ENCODE data around the gene ZNF577. TPM values are rescaled to one million over a fixed set of nuclear protein-coding genes. Genes with fewer than 3 reads are reported as not detected.
A peak's percentile ranks its signal among the peaks of the same experiment; 100 is the strongest.

Gene ZNF577
- total and polyA plus RNA-seq, 4 experiments from 2014 or later: 2.2 to 21.0 (median 11.5) TPM

DNA sequence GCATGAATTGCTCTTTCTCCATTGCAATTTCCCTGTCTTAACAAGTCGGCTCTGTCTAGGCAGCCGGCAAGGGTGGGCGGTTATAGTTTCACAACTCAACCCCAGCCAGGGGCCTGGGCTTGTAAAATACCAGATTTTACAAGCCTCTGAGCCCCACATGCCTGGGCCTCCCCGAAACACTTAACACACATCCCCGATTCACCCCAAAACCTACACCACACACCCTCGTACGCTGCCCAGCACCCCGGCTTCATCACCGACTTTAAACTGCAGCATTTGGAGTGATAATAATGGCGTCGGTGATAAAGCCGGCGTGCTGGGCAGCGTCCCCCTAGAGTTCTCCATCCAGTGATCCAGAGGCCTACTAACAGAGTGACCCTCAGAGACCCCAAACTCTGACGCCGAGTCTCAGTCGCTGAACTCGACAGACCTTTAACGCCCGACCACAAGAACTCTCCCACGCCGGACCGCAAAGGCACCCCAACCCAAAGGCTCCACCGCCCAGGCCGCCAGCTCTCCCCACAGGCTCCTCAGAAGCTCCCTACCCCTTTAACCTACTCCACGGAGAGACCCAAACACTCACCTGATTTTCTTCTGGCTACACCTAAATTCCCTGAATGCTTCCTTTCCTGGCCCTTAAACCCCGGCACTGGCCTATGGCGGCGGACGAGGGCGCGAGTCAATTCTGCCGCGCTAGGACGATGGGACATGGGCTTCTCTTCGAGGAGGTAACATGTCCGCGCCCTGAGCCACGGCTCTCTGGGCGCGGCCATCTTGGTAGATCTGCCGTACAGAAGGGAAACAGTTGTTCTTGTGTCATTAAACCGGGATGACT is 16.8 kb upstream of the ZNF577 start, which contains the start of gene ZNF649:
Gene ZNF649 (minus strand): TSS at position 687 of the 835 bp plus-strand sequence. CDS start 4,910 bp downstream, outside the sequence.
- H3K9me3 Mint-ChIP-seq: peaks cover 7 to 92% (median 79%) of the 10 kb centered on the region in 8 donors
- Histone ChIP-seq H3K27ac (ENCODE audit: low read depth, low read length) (peak within 1 kb of the TSS; percentile 77), H3K27me3 (ENCODE audit: insufficient read depth, low read length) (no peaks in the 10 kb centered on the region), H3K9me3 (ENCODE audit: control insufficient read depth in 1 of 2, low read length in 2 of 2) (peaks cover 3 to 26% of the 10 kb centered on the region in 2 donors), H3K4me3 (ENCODE audit: low read length in 2 of 2) (peak within 1 kb of the TSS; percentile 83 to 92), H3K4me1 (ENCODE audit: insufficient read depth, low read length) (peaks cover 9% of the 10 kb centered on the region), H3K36me3 (ENCODE audit: insufficient read depth, low read length) (peaks cover 8% of the 10 kb centered on the region)
- H3K27me3 Mint-ChIP-seq: peaks cover 9 to 16% of the 10 kb centered on the region in 2 donors
- intact Hi-C loops (cut with micrococcal nuclease): loop anchor here (1.0 to 10.0 kb wide), 5 partner anchors 23 to 1430 kb away; partner anchors contain the start of genes ZNF350, ZNF613, ZNF614 and ZNF615
- peaks cover 13 to 35% (median 21%) of the 10 kb centered on the region in 4 donors for H3K4me1 Mint-ChIP-seq
- H3K4me3 Mint-ChIP-seq: peak within 1 kb of the TSS; percentile 97 to 100 (median 99)
- peaks cover 61 to 63% of the 10 kb centered on the region in 2 donors for H3K36me3 Mint-ChIP-seq
- ChIA-PET POLR2A (ENCODE audit: partially characterized antibody) (interaction anchor here (1.0 to 1.4 kb wide), 2 partner anchors 22 to 144 kb away, joined by 4 read pairs; partner anchors contain the start of gene ZNF432), CTCF (ENCODE audit: partially characterized antibody) (no interaction called here)
- DNase-seq: peak; percentile 72 to 85 (median 79)
- H3K27ac Mint-ChIP-seq: peak within 1 kb of the TSS; percentile 84 to 99 (median 96)

DNA sequence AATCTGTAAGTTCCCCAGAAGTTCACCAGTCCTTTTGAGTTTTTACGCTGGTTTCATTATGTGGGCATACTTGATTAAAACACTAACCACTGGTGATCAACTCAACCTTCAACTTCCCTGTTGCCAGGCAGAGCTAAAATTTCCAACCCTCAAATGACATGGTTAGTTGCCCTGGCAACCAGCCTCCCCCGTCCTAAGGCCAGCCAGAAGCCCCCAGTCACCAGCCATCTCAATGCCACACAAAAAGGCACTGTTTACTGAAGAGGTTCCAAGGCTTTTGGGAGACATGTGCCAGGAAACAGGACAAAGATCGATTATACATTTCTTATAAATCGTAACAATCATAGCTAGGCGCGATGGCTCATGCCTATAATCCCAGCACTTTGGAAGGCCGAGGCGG is 15.4 kb upstream of the ZNF577 start:
- H3K9me3 Mint-ChIP-seq: peaks cover 7 to 93% (median 77%) of the 10 kb centered on the region in 8 donors
- peaks cover 19% of the 10 kb centered on the region for H3K36me3 ChIP-seq (ENCODE audit: insufficient read depth, low read length)
- ChIA-PET POLR2A (ENCODE audit: partially characterized antibody) (interaction anchor here (0.7 to 1.5 kb wide), 3 partner anchors 17 to 84 kb away, joined by 3 read pairs; partner anchors contain the start of genes ZNF350 and ZNF613), CTCF (ENCODE audit: partially characterized antibody) (no interaction called here)
- peaks cover 4 to 10% of the 10 kb centered on the region in 2 donors for H3K27me3 Mint-ChIP-seq
- no peak overlapping the region for H3K27ac Mint-ChIP-seq
- peak overlapping the region; percentile 51 to 100 (median 76) for H3K4me3 Mint-ChIP-seq
- no peaks in the 10 kb centered on the region for H3K27me3 ChIP-seq (ENCODE audit: insufficient read depth, low read length)
- H3K36me3 Mint-ChIP-seq: peaks cover 65 to 68% of the 10 kb centered on the region in 2 donors
- H3K4me3 ChIP-seq (ENCODE audit: low read length in 2 of 2): no peak overlapping the region
- H3K4me1 Mint-ChIP-seq: peaks cover 13 to 35% (median 21%) of the 10 kb centered on the region in 4 donors
- peaks cover 9% of the 10 kb centered on the region for H3K4me1 ChIP-seq (ENCODE audit: insufficient read depth, low read length)
- DNase-seq: no peak
- peaks cover 6 to 34% of the 10 kb centered on the region in 2 donors for H3K9me3 ChIP-seq (ENCODE audit: control insufficient read depth in 1 of 2, low read length in 2 of 2)
- intact Hi-C loops (cut with micrococcal nuclease): loop anchor here (10.0 kb wide), 1 partner anchor 1432 kb away; the partner anchor contains the start of gene ZNF845
- H3K27ac ChIP-seq (ENCODE audit: low read depth, low read length): no peak overlapping the region

DNA sequence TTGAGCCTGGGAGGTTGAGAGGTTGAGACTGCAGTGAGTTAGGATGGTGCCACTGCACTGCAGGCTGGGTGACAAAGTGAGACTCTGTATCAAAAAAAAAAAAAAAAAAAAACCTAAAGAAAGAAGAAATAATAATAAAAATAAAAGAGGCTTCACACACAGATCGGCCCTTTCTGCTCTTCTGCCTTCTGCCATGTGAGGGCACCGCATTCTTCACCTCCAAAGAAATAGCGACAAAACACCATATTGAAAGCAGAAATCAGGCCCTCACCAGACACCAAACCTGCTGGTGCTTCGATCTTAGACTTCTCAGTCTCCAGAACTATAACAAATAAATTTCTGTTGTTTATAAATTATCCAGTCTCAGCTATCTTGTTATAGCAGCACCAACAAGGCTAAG is 14.1 kb upstream of the ZNF577 start:
- POLR2A ChIA-PET (ENCODE audit: partially characterized antibody): interaction anchor here (1.6 kb wide), 1 partner anchor 13 kb away, joined by 3 read pairs; no protein-coding TSS in a partner anchor
- peaks cover 0 to 2% of the 10 kb centered on the region in 2 donors for H3K27me3 Mint-ChIP-seq
- no peak overlapping the region for H3K4me3 ChIP-seq (ENCODE audit: low read length in 2 of 2)

DNA sequence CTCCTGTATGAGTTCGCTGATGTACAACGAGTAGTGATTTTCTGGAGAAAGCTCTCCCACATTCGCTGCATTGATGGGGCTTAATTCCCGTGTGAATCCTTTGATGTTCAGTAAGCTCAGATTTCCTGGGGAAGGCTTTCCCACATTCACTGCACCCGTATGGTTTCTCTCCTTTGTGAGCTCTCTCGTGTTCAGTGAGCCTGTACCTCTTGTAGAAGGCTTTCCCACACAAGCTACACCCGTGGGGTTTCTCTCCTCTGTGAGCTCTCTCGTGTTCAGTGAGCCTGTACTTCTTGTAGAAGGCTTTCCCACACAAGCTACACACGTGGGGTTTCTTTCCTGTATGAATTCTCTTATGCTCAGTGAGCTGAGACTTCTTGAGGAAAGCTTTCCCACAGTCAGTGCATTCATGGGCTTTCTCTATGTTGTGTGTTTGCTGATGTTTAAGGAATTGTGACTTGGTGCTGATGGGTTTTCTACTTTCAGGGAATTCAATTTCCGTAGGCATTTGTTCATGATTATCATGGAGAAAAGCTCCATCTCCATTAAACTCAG is 3.5 kb upstream of the ZNF577 start:
- POLR2A ChIA-PET (ENCODE audit: partially characterized antibody): no interaction called here
- no peaks in the 10 kb centered on the region for H3K27me3 Mint-ChIP-seq
- H3K9me3 ChIP-seq (ENCODE audit: control insufficient read depth in 1 of 2, low read length in 2 of 2): peaks cover 25 to 81% of the 10 kb centered on the region in 2 donors
- peaks cover 4 to 99% (median 94%) of the 10 kb centered on the region in 8 donors for H3K9me3 Mint-ChIP-seq
- CTCF ChIA-PET (ENCODE audit: partially characterized antibody): no interaction called here
- no peaks in the 10 kb centered on the region for H3K27me3 ChIP-seq (ENCODE audit: insufficient read depth, low read length)
- H3K4me3 Mint-ChIP-seq: peak overlapping the region in 1 of 8 donors; percentile 4
- H3K27ac Mint-ChIP-seq: peak overlapping the region in 1 of 7 donors; percentile 51
- intact Hi-C loops (cut with micrococcal nuclease): no loop called here
- H3K4me1 ChIP-seq (ENCODE audit: insufficient read depth, low read length): no peaks in the 10 kb centered on the region
- no peak overlapping the region for H3K27ac ChIP-seq (ENCODE audit: low read depth, low read length)
- H3K4me1 Mint-ChIP-seq: peaks cover 0 to 7% (median 2%) of the 10 kb centered on the region in 4 donors
- peak in 2 of 5 donors; percentile 7 to 12 for DNase-seq
- peaks cover 47% of the 10 kb centered on the region for H3K36me3 ChIP-seq (ENCODE audit: insufficient read depth, low read length)
- H3K4me3 ChIP-seq (ENCODE audit: low read length in 2 of 2): peak overlapping the region; percentile 20 to 29
- H3K36me3 Mint-ChIP-seq: peaks cover 80 to 87% of the 10 kb centered on the region in 2 donors

More for the DNA sequence above, 14.1 kb upstream of the ZNF577 start:
- peaks cover 13 to 35% (median 21%) of the 10 kb centered on the region in 4 donors for H3K4me1 Mint-ChIP-seq
- DNase-seq: no peak
- Histone ChIP-seq H3K27ac (ENCODE audit: low read depth, low read length) (no peak overlapping the region), H3K27me3 (ENCODE audit: insufficient read depth, low read length) (no peaks in the 10 kb centered on the region), H3K4me1 (ENCODE audit: insufficient read depth, low read length) (peaks cover 9% of the 10 kb centered on the region), H3K9me3 (ENCODE audit: control insufficient read depth in 1 of 2, low read length in 2 of 2) (peaks cover 9 to 42% of the 10 kb centered on the region in 2 donors), H3K36me3 (ENCODE audit: insufficient read depth, low read length) (peaks cover 32% of the 10 kb centered on the region)
- CTCF ChIA-PET (ENCODE audit: partially characterized antibody): no interaction called here
- peaks cover 70 to 78% of the 10 kb centered on the region in 2 donors for H3K36me3 Mint-ChIP-seq
- H3K9me3 Mint-ChIP-seq: peaks cover 3 to 94% (median 77%) of the 10 kb centered on the region in 8 donors
- no peak overlapping the region for H3K27ac Mint-ChIP-seq
- intact Hi-C loops (cut with micrococcal nuclease): loop anchor here (10.0 kb wide), 1 partner anchor 1433 kb away; the partner anchor contains the start of gene ZNF845
- peak overlapping the region in 1 of 8 donors; percentile 31 for H3K4me3 Mint-ChIP-seq

DNA sequence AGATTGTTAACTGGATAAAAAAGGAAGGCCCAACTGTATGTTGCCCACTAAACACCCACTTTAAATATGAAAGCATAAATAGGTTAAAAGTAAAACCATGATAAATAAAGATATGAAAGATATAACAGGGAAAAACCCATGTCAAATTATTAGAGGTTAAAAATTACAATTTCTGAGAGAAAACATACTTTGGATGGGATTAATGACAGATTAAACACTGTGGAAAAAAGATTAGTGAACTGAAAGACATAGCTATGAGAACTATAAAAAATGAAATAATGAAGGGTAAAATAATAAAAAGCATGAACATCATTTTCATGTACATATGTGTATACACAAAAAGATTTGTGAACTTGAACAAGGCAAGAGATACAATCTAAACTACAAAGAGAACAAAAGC is 2.2 kb upstream of the ZNF577 start:
- Mint-ChIP-seq H3K4me1 (peaks cover 0 to 7% (median 2%) of the 10 kb centered on the region in 4 donors), H3K27ac (no peak overlapping the region), H3K27me3 (no peaks in the 10 kb centered on the region), H3K9me3 (peaks cover 4 to 96% (median 92%) of the 10 kb centered on the region in 8 donors), H3K36me3 (peaks cover 78 to 84% of the 10 kb centered on the region in 2 donors), H3K4me3 (peak overlapping the region in 1 of 8 donors; percentile 36)
- H3K4me3 ChIP-seq (ENCODE audit: low read length in 2 of 2): no peak overlapping the region
- H3K4me1 ChIP-seq (ENCODE audit: insufficient read depth, low read length): no peaks in the 10 kb centered on the region
- ChIA-PET CTCF (ENCODE audit: partially characterized antibody) (no interaction called here), POLR2A (ENCODE audit: partially characterized antibody) (interaction anchor here (0.6 kb wide), 1 partner anchor 30 kb away, joined by 4 read pairs; no protein-coding TSS in a partner anchor)
- H3K9me3 ChIP-seq (ENCODE audit: control insufficient read depth in 1 of 2, low read length in 2 of 2): peaks cover 28 to 84% of the 10 kb centered on the region in 2 donors
- H3K27me3 ChIP-seq (ENCODE audit: insufficient read depth, low read length): no peaks in the 10 kb centered on the region
- no peak for DNase-seq
- intact Hi-C loops (cut with micrococcal nuclease): no loop called here
- H3K27ac ChIP-seq (ENCODE audit: low read depth, low read length): no peak overlapping the region
- peaks cover 43% of the 10 kb centered on the region for H3K36me3 ChIP-seq (ENCODE audit: insufficient read depth, low read length)

DNA sequence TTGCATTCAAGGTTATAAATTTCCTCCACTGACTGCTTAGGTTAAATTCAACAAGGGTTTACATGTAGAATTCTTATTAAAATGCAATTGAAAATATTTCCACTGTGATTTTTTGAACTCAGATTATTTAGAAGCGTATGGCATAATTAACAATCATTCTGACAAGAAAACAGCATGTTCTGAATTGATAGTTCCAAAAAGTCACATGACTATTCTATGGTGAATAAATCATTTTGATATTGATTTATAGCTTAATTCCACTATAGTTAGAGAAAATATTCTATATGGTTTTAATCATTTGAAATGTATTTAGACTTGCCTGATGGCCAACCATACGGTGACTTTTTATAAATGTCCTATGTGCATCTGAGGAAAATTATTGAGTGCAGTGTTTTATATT is 3.0 kb downstream of the ZNF577 start:
- H3K36me3 ChIP-seq (ENCODE audit: insufficient read depth, low read length): peaks cover 4% of the 10 kb centered on the region
- POLR2A ChIA-PET (ENCODE audit: partially characterized antibody): no interaction called here
- DNase-seq: no peak
- no peaks in the 10 kb centered on the region for H3K27me3 Mint-ChIP-seq
- peaks cover 7 to 98% (median 85%) of the 10 kb centered on the region in 8 donors for H3K9me3 Mint-ChIP-seq
- H3K27ac Mint-ChIP-seq: no peak overlapping the region
- peaks cover 0 to 7% (median 2%) of the 10 kb centered on the region in 4 donors for H3K4me1 Mint-ChIP-seq
- CTCF ChIA-PET (ENCODE audit: partially characterized antibody): no interaction called here
- H3K36me3 Mint-ChIP-seq: peaks cover 56 to 78% of the 10 kb centered on the region in 2 donors
- H3K9me3 ChIP-seq (ENCODE audit: control insufficient read depth in 1 of 2, low read length in 2 of 2): peaks cover 9 to 60% of the 10 kb centered on the region in 2 donors
- H3K4me1 ChIP-seq (ENCODE audit: insufficient read depth, low read length): no peaks in the 10 kb centered on the region
- no peak overlapping the region for H3K4me3 ChIP-seq (ENCODE audit: low read length in 2 of 2)
- H3K27ac ChIP-seq (ENCODE audit: low read depth, low read length): no peak overlapping the region
- H3K4me3 Mint-ChIP-seq: no peak overlapping the region
- no peaks in the 10 kb centered on the region for H3K27me3 ChIP-seq (ENCODE audit: insufficient read depth, low read length)
- intact Hi-C loops (cut with micrococcal nuclease): no loop called here

Measured in CD4-positive, alpha-beta memory T cell (primary cell).